HepG2 (cell line): Measurements from ENCODE around the gene NUFIP1.
"Not testable (repeated sequence)": the region's sequence is repeated elsewhere in the genome, so short reads cannot be mapped to it uniquely, and the experiment has no call there.

Source experiments
- CREB1 ChIP-seq, 2 experiments: fragments of 450-650 bp in 1 of 2; IDR thresholded peaks; 2 replicates each; pipeline ENCODE4 v1.6.1; 2016 to 2017; ENCODE audit warnings: control low read depth in 1 of 2, mild to moderate bottlenecking in 1 of 2, missing compliant biosample characterization in 1 of 2, missing genetic modification characterization in 1 of 2
- KLF6 ChIP-seq: IDR thresholded peaks from 2 replicates; pipeline ENCODE4 v1.8.0; 2016; ENCODE audit warnings: missing biosample characterization, missing genetic modification reagents
- MYC ChIP-seq: sonication (generic); formaldehyde crosslinking; IDR thresholded peaks from 2 replicates; pipeline ENCODE4 v1.9.0; 2021; ENCODE audit warnings: missing genetic modification reagents, borderline replicate concordance
- SIN3B ChIP-seq: fragments of 150-350 bp; IDR thresholded peaks from 2 replicates; pipeline ENCODE4 v1.6.1; 2014; ENCODE audit warnings: low read length
- ZMAT3 ChIP-seq: sonication (generic); formaldehyde crosslinking; conservative IDR thresholded peaks from 2 replicates; pipeline ENCODE4 v1.7.0; 2021; ENCODE audit warnings: missing genetic modification reagents
- ZNF121 ChIP-seq: sonication (generic); formaldehyde crosslinking; IDR thresholded peaks from 2 replicates; pipeline ENCODE4 v1.5.0; 2020; ENCODE audit warnings: mild to moderate bottlenecking, missing genetic modification reagents
- ZNF274 ChIP-seq: sonication (generic); formaldehyde crosslinking; IDR thresholded peaks from 2 replicates; pipeline ENCODE4 v1.5.1; 2020; ENCODE audit warnings: mild to moderate bottlenecking, missing genetic modification reagents
- TF ChIP-seq, protein P1 (sequence below): conservative IDR thresholded peaks from 2 replicates; pipeline ENCODE4 v1.6.1; 2018; ENCODE audit warnings: missing genetic modification reagents
- TF ChIP-seq, protein P2 (sequence below): sonication (generic); formaldehyde crosslinking; conservative IDR thresholded peaks from 2 replicates; pipeline ENCODE4 v1.4.0; 2020; ENCODE audit warnings: missing genetic modification reagents

DNA sequence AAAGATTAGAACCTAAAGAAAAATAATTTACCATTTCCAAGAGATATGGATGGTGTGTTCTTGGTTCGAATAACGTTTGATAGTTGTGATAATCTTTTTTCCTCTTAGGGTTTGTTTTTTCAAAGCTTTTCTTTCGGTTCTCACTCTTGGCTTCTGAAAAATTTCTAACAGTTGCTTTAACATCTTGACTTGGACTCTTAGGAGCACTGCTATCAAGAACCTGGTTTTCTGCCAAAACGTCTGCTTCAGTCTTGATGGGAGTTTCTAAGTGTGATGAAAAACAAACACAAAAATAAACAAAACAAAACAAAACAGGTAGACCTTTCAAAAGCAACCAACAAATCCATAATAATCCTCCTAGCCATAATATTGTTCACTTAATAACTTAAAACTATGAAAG, 45.9 kb downstream of the NUFIP1 start:
- not testable (repeated sequence) for TF ChIP-seq MYC; KLF6; CREB1 (IDR thresholded peaks at IDR 0.05); CREB1 (CRISPR knock-in tag; IDR thresholded peaks at IDR 0.05); SIN3B; ZNF121 (CRISPR knock-in tag); ZMAT3 (CRISPR knock-in tag); ZNF274 (CRISPR knock-in tag)
- TF ChIP-seq, protein P1, sequence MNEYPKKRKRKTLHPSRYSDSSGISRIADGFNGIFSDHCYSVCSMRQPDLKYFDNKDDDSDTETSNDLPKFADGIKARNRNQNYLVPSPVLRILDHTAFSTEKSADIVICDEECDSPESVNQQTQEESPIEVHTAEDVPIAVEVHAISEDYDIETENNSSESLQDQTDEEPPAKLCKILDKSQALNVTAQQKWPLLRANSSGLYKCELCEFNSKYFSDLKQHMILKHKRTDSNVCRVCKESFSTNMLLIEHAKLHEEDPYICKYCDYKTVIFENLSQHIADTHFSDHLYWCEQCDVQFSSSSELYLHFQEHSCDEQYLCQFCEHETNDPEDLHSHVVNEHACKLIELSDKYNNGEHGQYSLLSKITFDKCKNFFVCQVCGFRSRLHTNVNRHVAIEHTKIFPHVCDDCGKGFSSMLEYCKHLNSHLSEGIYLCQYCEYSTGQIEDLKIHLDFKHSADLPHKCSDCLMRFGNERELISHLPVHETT (CRISPR knock-in tag) = not testable (repeated sequence)
- TF ChIP-seq, protein P2, sequence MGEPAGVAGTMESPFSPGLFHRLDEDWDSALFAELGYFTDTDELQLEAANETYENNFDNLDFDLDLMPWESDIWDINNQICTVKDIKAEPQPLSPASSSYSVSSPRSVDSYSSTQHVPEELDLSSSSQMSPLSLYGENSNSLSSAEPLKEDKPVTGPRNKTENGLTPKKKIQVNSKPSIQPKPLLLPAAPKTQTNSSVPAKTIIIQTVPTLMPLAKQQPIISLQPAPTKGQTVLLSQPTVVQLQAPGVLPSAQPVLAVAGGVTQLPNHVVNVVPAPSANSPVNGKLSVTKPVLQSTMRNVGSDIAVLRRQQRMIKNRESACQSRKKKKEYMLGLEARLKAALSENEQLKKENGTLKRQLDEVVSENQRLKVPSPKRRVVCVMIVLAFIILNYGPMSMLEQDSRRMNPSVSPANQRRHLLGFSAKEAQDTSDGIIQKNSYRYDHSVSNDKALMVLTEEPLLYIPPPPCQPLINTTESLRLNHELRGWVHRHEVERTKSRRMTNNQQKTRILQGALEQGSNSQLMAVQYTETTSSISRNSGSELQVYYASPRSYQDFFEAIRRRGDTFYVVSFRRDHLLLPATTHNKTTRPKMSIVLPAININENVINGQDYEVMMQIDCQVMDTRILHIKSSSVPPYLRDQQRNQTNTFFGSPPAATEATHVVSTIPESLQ (CRISPR knock-in tag) = not testable (repeated sequence)
